Small intestine (tissue), 7 donors: ENCODE data around the gene CACTIN. TPM values are rescaled to one million over a fixed set of nuclear protein-coding genes. Genes with fewer than 3 reads are reported as not detected.
A peak's percentile ranks its signal among the peaks of the same experiment; 100 is the strongest.

Experiments used
- DNase-seq, 2 donors: peaks; one replicate each; pipeline versions ENCODE4 v3.0.0 to v3.0.0-alpha.2; 2013
- FAIRE-seq: peaks from 2 replicates; lab custom pipeline; 2012; peaks lifted over from hg19 to GRCh38; lab: Jason Lieb, UNC
- H3K27ac ChIP-seq, 3 donors: one replicate each; pipeline ENCODE4 v1.5.1; 2013; ENCODE audit warnings: low read length in 2 of 3, mild to moderate bottlenecking in 2 of 3, control low read depth in 1 of 3, inconsistent platforms in 1 of 3, low read depth in 1 of 3, moderate library complexity in 1 of 3
- H3K27me3 ChIP-seq, 3 donors: one replicate each; pipeline ENCODE4 v1.6.1; 2013; ENCODE audit warnings: low read length in 3 of 3, inconsistent platforms in 1 of 3; ENCODE audit not compliant: control insufficient read depth in 3 of 3, insufficient read depth in 3 of 3
- H3K36me3 ChIP-seq, 3 donors: one replicate each; pipeline ENCODE4 v1.6.1; 2013; ENCODE audit warnings: low read length in 3 of 3, inconsistent platforms in 1 of 3, low read depth in 1 of 3, mild to moderate bottlenecking in 1 of 3, moderate library complexity in 1 of 3; ENCODE audit not compliant: control insufficient read depth in 3 of 3, insufficient read depth in 2 of 3
- H3K4me1 ChIP-seq, 3 donors: one replicate each; pipeline ENCODE4 v1.6.1; 2013; ENCODE audit warnings: low read length in 2 of 3, inconsistent platforms in 1 of 3, low read depth in 1 of 3, mild to moderate bottlenecking in 1 of 3, moderate library complexity in 1 of 3; ENCODE audit not compliant: control insufficient read depth in 3 of 3, insufficient read depth in 2 of 3
- H3K4me3 ChIP-seq, 3 donors: one replicate each; pipeline ENCODE4 v1.5.1; 2013; ENCODE audit warnings: low read length in 3 of 3, control low read depth in 1 of 3, inconsistent platforms in 1 of 3, low read depth in 1 of 3, mild to moderate bottlenecking in 1 of 3, moderate library complexity in 1 of 3
- H3K9me3 ChIP-seq, 2 donors: one replicate each; pipeline ENCODE4 v1.6.1; 2013; ENCODE audit warnings: low read depth in 1 of 2, low read length in 1 of 2; ENCODE audit not compliant: control insufficient read depth in 2 of 2, insufficient read depth in 1 of 2
- WGBS, 3 donors: extraction: QIAGEN DNeasy Blood & Tissue Kit; methylation state at CpG; one replicate each; pipeline ENCODE4 v1.1.7; 2013; 5-methylcytosine and 5-hydroxymethylcytosine counted together
- polyA plus RNA-seq, 4 donors: library from polyadenylated mRNA; stranded (reverse) in 3 of 4; unstranded in 1 of 4; fragments of 200-250 nt in 3 of 4; fragments of 120-200 nt in 1 of 4; gene quantifications; one replicate each; pipeline versions ENCODE4 v1.2.1 to v1.2.3, GENCODE V29; 2013
- donor health status: healthy with polysubstance abuse.
- donor health status: control.
- donor health status: control.
- donor health status: Bipolar disorder and iron deficiency.
- donor health status: healthy.

The CACTIN gene
- polyA plus RNA-seq, 4 donors, result 11.9 to 16.9 (median 14.7) TPM

- H3K27me3 ChIP-seq, result peaks cover 0 to 38% (median 0%) of the 10 kb centered on the region in 3 donors
- peak overlapping the region in 2 of 3 donors; percentile 5 to 58 for H3K27ac ChIP-seq
- peaks cover 0 to 13% (median 0%) of the 10 kb centered on the region in 3 donors for H3K4me1 ChIP-seq
- H3K36me3 ChIP-seq, result peaks cover 0 to 26% (median 7%) of the 10 kb centered on the region in 3 donors
- FAIRE-seq, result no peak
- DNase-seq, result no peak
- H3K9me3 ChIP-seq, result no peaks in the 10 kb centered on the region
- 15 to 35% (median 24%) methylated on average over 22 of the region's 22 CpGs for WGBS, 3 donors
- H3K4me3 ChIP-seq, result peak overlapping the region in 1 of 3 donors; percentile 32
Observed at GRCh38 chr19:3607303-3608078, 19.1 kb downstream of the CACTIN start.

GRCh38 chr19:3606690-3607289, 19.8 kb downstream of the CACTIN start, which contains the start of gene TBXA2R:
TSS of gene TBXA2R (minus strand) at chr19:3606875. CDS start at chr19:3600634, 6,241 bp downstream.
- Histone ChIP-seq H3K4me1 (peaks cover 0 to 13% (median 0%) of the 10 kb centered on the region in 3 donors), H3K36me3 (peaks cover 0 to 19% (median 5%) of the 10 kb centered on the region in 3 donors), H3K9me3 (no peaks in the 10 kb centered on the region), H3K27ac (peak within 1 kb of the TSS in 2 of 3 donors; percentile 5 to 58), H3K4me3 (peak within 1 kb of the TSS; percentile 6 to 44 (median 32)), H3K27me3 (peaks cover 0 to 38% (median 0%) of the 10 kb centered on the region in 3 donors)
- WGBS, 3 donors, result 3 to 6% (median 5%) methylated on average over 22 to 46 of the region's 46 CpGs
- DNase-seq (peak in 1 of 2 donors; percentile 55), FAIRE-seq (no peak)

- no peaks in the 10 kb centered on the region for H3K9me3 ChIP-seq
- H3K27me3 ChIP-seq, result peaks cover 0 to 38% (median 0%) of the 10 kb centered on the region in 3 donors
- DNase-seq, result peak; percentile 26 to 74
- H3K4me1 ChIP-seq, result peaks cover 0 to 13% (median 0%) of the 10 kb centered on the region in 3 donors
- 2 to 5% (median 2%) methylated on average over 25 to 35 of the region's 35 CpGs for WGBS, 3 donors
- H3K36me3 ChIP-seq, result peaks cover 0 to 14% (median 0%) of the 10 kb centered on the region in 3 donors
- H3K27ac ChIP-seq, result no peak overlapping the region
- FAIRE-seq, result no peak
- peak overlapping the region; percentile 6 to 44 (median 32) for H3K4me3 ChIP-seq
Observed at GRCh38 chr19:3606174-3606689, 20.4 kb downstream of the CACTIN start.

GRCh38 chr19:3605770-3606169, 20.8 kb downstream of the CACTIN start:
- peaks cover 0 to 38% (median 0%) of the 10 kb centered on the region in 3 donors for H3K27me3 ChIP-seq
- no peak for FAIRE-seq

GRCh38 chr19:3605361-3605760, 21.2 kb downstream of the CACTIN start:
- H3K4me1 ChIP-seq, result peaks cover 0 to 13% (median 0%) of the 10 kb centered on the region in 3 donors
- no peak overlapping the region for H3K4me3 ChIP-seq

More at GRCh38 chr19:3605770-3606169, 20.8 kb downstream of the CACTIN start:
- Histone ChIP-seq H3K4me1 (peaks cover 0 to 13% (median 0%) of the 10 kb centered on the region in 3 donors), H3K27ac (no peak overlapping the region), H3K9me3 (no peaks in the 10 kb centered on the region), H3K36me3 (peaks cover 0 to 11% (median 0%) of the 10 kb centered on the region in 3 donors), H3K4me3 (peak overlapping the region in 2 of 3 donors; percentile 32 to 44)
- 21 to 42% (median 40%) methylated on average over 5 of the region's 5 CpGs for WGBS, 3 donors
- no peak for DNase-seq

GRCh38 chr19:3604987-3605343, 21.6 kb downstream of the CACTIN start:
- H3K4me1 ChIP-seq, result peaks cover 0 to 13% (median 0%) of the 10 kb centered on the region in 3 donors
- FAIRE-seq (no peak), DNase-seq (no peak)
- peaks cover 0 to 4% (median 0%) of the 10 kb centered on the region in 3 donors for H3K36me3 ChIP-seq
- H3K9me3 ChIP-seq, result no peaks in the 10 kb centered on the region
- H3K27me3 ChIP-seq, result peaks cover 0 to 38% (median 0%) of the 10 kb centered on the region in 3 donors
- H3K4me3 ChIP-seq, result no peak overlapping the region
- WGBS, 3 donors, result 34 to 57% (median 52%) methylated on average over 11 of the region's 11 CpGs
- H3K27ac ChIP-seq, result peak overlapping the region in 1 of 3 donors; percentile 38

More at GRCh38 chr19:3605361-3605760, 21.2 kb downstream of the CACTIN start:
- no peak for DNase-seq
- WGBS, 3 donors, result 61 to 74% (median 68%) methylated on average over 3 of the region's 3 CpGs
- no peak for FAIRE-seq
- H3K36me3 ChIP-seq, result peaks cover 0 to 8% (median 0%) of the 10 kb centered on the region in 3 donors
- no peaks in the 10 kb centered on the region for H3K9me3 ChIP-seq
- H3K27me3 ChIP-seq, result peaks cover 0 to 38% (median 0%) of the 10 kb centered on the region in 3 donors
- H3K27ac ChIP-seq, result no peak overlapping the region

- peaks cover 0 to 38% (median 0%) of the 10 kb centered on the region in 3 donors for H3K27me3 ChIP-seq
- FAIRE-seq, result no peak
- 55 to 66% (median 60%) methylated on average over 27 of the region's 27 CpGs for WGBS, 3 donors
- no peaks in the 10 kb centered on the region for H3K9me3 ChIP-seq
- no peak for DNase-seq
- H3K36me3 ChIP-seq, result no peaks in the 10 kb centered on the region
- peak overlapping the region in 1 of 3 donors; percentile 38 for H3K27ac ChIP-seq
- H3K4me1 ChIP-seq, result peaks cover 0 to 13% (median 0%) of the 10 kb centered on the region in 3 donors
- no peak overlapping the region for H3K4me3 ChIP-seq
Observed at GRCh38 chr19:3604227-3604986, 22.2 kb downstream of the CACTIN start.
